ENCODE results near the gene MAGEF1.

DNA sequence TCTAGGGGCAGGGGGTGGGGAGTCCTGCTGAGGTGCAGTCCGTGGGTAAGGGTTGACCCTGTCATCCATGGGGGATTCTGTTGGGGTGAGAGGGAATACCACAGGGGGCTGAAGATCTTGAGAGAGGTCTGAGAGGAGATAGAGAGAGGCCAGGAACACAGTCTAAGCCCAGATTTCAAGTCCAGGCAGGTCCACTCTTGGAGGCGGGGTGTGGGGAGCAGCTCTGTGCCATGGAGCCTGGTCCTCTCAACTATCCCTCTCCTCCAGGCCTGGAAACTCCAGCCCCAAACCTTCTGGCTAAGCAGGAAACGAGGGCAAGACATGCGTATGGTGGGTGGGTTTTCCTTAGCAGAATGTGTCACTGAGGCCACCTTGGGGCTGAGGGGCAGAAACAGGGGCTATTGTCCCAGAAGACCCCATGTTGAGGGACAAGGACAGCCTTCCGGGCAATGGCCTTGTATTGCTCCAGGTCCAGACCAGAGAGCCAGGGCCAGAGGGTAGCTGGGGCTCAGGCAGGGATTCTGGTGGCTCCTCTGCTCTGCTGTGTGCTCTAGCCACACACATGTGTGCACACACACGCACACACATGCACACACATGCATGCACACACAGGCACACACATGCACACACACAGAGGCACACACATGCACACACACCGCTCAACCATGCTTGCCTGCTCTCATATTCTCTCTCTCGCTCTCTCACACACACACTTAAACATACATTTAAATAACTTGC is 48.6 kb upstream of the MAGEF1 start:
- TF ChIP-seq POLR2AphosphoS5 (IDR thresholded peaks at IDR 0.05; ENCODE audit: low read depth, low read length), result no peak
- TF ChIP-seq, protein P1, sequence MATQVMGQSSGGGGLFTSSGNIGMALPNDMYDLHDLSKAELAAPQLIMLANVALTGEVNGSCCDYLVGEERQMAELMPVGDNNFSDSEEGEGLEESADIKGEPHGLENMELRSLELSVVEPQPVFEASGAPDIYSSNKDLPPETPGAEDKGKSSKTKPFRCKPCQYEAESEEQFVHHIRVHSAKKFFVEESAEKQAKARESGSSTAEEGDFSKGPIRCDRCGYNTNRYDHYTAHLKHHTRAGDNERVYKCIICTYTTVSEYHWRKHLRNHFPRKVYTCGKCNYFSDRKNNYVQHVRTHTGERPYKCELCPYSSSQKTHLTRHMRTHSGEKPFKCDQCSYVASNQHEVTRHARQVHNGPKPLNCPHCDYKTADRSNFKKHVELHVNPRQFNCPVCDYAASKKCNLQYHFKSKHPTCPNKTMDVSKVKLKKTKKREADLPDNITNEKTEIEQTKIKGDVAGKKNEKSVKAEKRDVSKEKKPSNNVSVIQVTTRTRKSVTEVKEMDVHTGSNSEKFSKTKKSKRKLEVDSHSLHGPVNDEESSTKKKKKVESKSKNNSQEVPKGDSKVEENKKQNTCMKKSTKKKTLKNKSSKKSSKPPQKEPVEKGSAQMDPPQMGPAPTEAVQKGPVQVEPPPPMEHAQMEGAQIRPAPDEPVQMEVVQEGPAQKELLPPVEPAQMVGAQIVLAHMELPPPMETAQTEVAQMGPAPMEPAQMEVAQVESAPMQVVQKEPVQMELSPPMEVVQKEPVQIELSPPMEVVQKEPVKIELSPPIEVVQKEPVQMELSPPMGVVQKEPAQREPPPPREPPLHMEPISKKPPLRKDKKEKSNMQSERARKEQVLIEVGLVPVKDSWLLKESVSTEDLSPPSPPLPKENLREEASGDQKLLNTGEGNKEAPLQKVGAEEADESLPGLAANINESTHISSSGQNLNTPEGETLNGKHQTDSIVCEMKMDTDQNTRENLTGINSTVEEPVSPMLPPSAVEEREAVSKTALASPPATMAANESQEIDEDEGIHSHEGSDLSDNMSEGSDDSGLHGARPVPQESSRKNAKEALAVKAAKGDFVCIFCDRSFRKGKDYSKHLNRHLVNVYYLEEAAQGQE (IDR thresholded peaks at IDR 0.05; ENCODE audit: insufficient read depth in 1 of 2, low read depth in 2 of 2, low read length in 2 of 2), result no peak
- TF ChIP-seq SIN3A (IDR thresholded peaks at IDR 0.05; ENCODE audit: borderline replicate concordance, insufficient read depth, low read length), result no peak
